Activated T-cell treated with anti-CD3 and anti-CD28 coated beads, Interleukin-2, amount 50 U/mL, for 4 hours (primary cell): ENCODE results near the gene CLPTM1L. TPM values are rescaled to one million over a fixed set of nuclear protein-coding genes. Genes with fewer than 3 reads are reported as not detected.

ENCODE experiments used
- ATAC-seq, 2 donors: fragments of 200-7000 bp; cut with Tn5 transposase; one replicate each; pipeline ENCODE4 v1.10.0; 2021
- DNase-seq: peaks from one replicate; pipeline ENCODE4 v3.0.0-alpha.2; 2020
- H3K27me3 Mint-ChIP-seq: one replicate; pipeline ENCODE4 v1.8.0; 2021; ENCODE audit warnings: low read depth, mixed read lengths
- H3K36me3 Mint-ChIP-seq: one replicate; pipeline ENCODE4 v1.8.0; 2022; ENCODE audit warnings: mixed read lengths; ENCODE audit not compliant: insufficient read depth
- H3K4me1 Mint-ChIP-seq: one replicate; pipeline ENCODE4 v1.8.0; 2021; ENCODE audit warnings: low read depth, mixed read lengths
- H3K4me3 Mint-ChIP-seq: one replicate; pipeline ENCODE4 v1.8.0; 2021; ENCODE audit warnings: mild to moderate bottlenecking, moderate library complexity, mixed read lengths
- H3K9me3 Mint-ChIP-seq: one replicate; pipeline ENCODE4 v1.8.0; 2021; ENCODE audit warnings: mixed read lengths
- total RNA-seq, 3 donors: library from RNA; stranded (reverse); gene quantifications; one replicate each; pipeline ENCODE4 v1.2.1, GENCODE V29; 2021

Gene CLPTM1L
- 100 to 1,000 TPM; 143 to 150 (median 145) TPM for total RNA-seq

DNA sequence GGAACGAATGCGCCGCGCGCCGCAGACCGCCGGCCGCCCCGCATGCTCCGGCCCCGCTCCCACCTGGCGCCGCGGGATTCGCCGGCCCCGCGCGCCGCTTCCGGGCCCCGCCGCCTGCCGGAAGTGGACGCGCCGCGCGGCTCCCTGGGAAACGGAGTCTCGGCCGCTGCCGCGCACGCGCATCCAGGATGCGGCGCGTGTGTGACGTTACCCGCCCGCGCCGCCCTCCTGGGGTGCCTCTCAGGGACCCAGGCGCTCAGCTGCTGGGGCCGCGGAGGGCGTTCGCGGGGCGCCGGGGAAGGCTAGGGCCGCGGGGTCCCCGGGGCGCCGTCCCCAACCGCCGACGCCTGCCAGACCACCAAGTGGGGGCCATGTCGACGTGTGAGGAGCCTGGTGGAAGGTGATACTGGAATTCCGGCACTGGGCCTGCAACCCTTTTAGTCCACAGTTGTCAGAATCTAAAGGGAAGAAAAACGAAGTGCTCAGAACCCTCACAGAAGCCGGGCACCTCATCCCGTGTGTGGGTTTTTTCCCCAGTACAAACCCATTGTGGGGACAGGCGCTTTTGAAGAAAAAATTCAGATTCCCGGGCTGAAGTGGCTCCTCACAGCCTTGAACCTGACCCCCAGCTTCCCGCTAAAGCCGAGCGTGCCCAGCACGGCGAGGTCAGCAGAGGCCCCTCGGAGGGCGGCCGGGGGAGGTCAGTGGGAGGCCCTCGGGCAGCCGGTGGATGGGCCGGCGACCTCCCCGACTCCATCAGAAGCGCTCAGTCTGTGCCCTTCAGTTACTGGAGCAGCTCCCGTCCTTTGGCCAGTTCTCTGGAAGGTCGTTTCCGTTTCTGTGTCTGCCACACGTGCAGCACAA lies at the start of gene CLPTM1L:
TSS of gene CLPTM1L (minus strand) at position 125 of the 864 bp plus-strand sequence. CDS start 258 bp downstream, outside the sequence.
- peak; percentile 84 for DNase-seq
- Mint-ChIP-seq H3K4me1 (peaks cover 30% of the 10 kb centered on the region), H3K9me3 (no peaks in the 10 kb centered on the region), H3K4me3 (peak within 1 kb of the TSS; percentile 90), H3K27me3 (no peaks in the 10 kb centered on the region), H3K36me3 (peaks cover 21% of the 10 kb centered on the region)
- peak; percentile 91 to 92 for ATAC-seq

GRCh38 chr5:1393571-1394501 lies 48.9 kb upstream of the CLPTM1L start:
- Mint-ChIP-seq H3K4me1 (no peaks in the 10 kb centered on the region), H3K4me3 (no peak overlapping the region), H3K36me3 (no peaks in the 10 kb centered on the region), H3K27me3 (peaks cover 27% of the 10 kb centered on the region), H3K9me3 (no peaks in the 10 kb centered on the region)
- DNase-seq (no peak), ATAC-seq (no peak)

GRCh38 chr5:1392801-1393565 lies 48.1 kb upstream of the CLPTM1L start:
- H3K4me3 Mint-ChIP-seq = no peak overlapping the region
- H3K9me3 Mint-ChIP-seq = no peaks in the 10 kb centered on the region
- ATAC-seq = no peak
- H3K36me3 Mint-ChIP-seq = no peaks in the 10 kb centered on the region
- no peaks in the 10 kb centered on the region for H3K4me1 Mint-ChIP-seq
- H3K27me3 Mint-ChIP-seq = peaks cover 27% of the 10 kb centered on the region
- DNase-seq = no peak

GRCh38 chr5:1392261-1392660 lies 47.4 kb upstream of the CLPTM1L start:
- Mint-ChIP-seq H3K9me3 (no peaks in the 10 kb centered on the region), H3K36me3 (no peaks in the 10 kb centered on the region), H3K4me3 (no peak overlapping the region), H3K27me3 (peaks cover 27% of the 10 kb centered on the region), H3K4me1 (peaks cover 3% of the 10 kb centered on the region)
- DNase-seq = no peak
- no peak for ATAC-seq

DNA sequence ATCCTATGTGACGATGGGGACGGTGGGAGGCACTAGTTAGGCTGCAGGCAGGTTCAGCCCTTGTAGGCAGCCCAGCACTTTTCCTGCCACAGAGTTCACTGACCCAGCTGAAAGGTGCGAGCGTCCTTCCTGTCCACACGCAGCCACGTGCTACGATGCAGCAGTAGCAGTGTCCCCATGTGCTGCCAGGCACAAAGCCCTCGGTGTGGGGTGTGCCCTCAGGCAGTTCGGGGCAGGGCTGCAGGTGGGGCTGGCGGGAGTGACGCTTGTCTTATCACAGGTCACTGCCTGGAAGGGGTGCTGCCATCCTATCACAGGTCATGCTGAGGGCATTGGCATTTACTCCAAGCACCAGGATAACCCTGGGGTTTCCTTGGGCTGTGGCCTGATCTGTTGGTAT lies 46.8 kb upstream of the CLPTM1L start:
- no peak for DNase-seq
- Mint-ChIP-seq H3K4me3 (no peak overlapping the region), H3K9me3 (no peaks in the 10 kb centered on the region), H3K27me3 (peaks cover 27% of the 10 kb centered on the region), H3K4me1 (peaks cover 9% of the 10 kb centered on the region), H3K36me3 (no peaks in the 10 kb centered on the region)
- ATAC-seq = no peak

DNA sequence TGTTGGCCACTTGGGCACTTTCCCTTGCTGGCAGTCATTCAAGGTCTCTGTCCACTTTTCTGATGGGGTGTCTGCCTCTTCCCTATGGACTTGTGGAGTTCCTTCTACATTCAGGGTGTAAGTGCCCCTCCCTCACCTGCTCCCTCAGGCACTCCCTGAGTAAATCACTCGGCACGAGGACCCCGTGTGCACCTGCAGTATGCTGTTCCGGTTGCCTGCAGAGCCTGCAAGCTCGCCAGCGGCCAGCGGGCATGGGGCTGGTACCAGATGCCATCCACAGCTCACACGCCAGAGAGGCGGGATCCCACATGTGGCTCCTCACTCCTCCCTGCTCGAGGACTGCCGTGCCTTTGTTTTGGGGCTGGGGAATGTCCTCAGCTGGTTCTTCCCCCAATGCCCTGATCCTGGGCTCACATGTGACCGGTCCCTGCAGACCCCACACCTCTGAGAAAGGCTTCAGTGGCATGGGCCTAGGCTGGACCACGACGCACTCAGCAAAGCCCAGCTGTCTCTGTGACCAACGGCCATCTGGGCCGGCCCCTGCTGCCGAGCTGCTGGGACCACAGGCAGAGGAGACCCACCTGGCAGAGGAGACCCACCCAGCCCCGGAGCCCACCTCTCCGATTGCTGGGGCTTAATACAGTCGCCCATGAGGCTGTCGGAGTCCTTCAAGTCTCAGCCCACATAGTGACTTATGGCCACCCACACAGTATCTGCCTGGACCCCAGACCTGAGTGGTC lies 46.1 kb upstream of the CLPTM1L start:
- no peak for DNase-seq
- H3K36me3 Mint-ChIP-seq = no peaks in the 10 kb centered on the region

GRCh38 chr5:1390333-1390732 lies 45.4 kb upstream of the CLPTM1L start:
- H3K9me3 Mint-ChIP-seq = no peaks in the 10 kb centered on the region
- H3K36me3 Mint-ChIP-seq = no peaks in the 10 kb centered on the region
- peaks cover 19% of the 10 kb centered on the region for H3K4me1 Mint-ChIP-seq
- no peak for ATAC-seq
- peaks cover 17% of the 10 kb centered on the region for H3K27me3 Mint-ChIP-seq
- no peak for DNase-seq
- no peak overlapping the region for H3K4me3 Mint-ChIP-seq

More for the DNA sequence above, 46.1 kb upstream of the CLPTM1L start:
- Mint-ChIP-seq H3K4me3 (no peak overlapping the region), H3K27me3 (peaks cover 21% of the 10 kb centered on the region), H3K4me1 (peaks cover 15% of the 10 kb centered on the region), H3K9me3 (no peaks in the 10 kb centered on the region)
- ATAC-seq = no peak

- Mint-ChIP-seq H3K9me3 (no peaks in the 10 kb centered on the region), H3K4me1 (peaks cover 22% of the 10 kb centered on the region), H3K4me3 (peak overlapping the region; percentile 16), H3K27me3 (peaks cover 2% of the 10 kb centered on the region), H3K36me3 (no peaks in the 10 kb centered on the region)
- DNase-seq (no peak), ATAC-seq (no peak)
Observed at GRCh38 chr5:1388383-1388967, 43.6 kb upstream of the CLPTM1L start.

GRCh38 chr5:1387876-1388275 lies 43.0 kb upstream of the CLPTM1L start:
- peaks cover 2% of the 10 kb centered on the region for H3K27me3 Mint-ChIP-seq
- H3K4me1 Mint-ChIP-seq = peaks cover 22% of the 10 kb centered on the region
- no peak for ATAC-seq
- peak overlapping the region; percentile 96 for H3K4me3 Mint-ChIP-seq
- H3K9me3 Mint-ChIP-seq = no peaks in the 10 kb centered on the region
- H3K36me3 Mint-ChIP-seq = no peaks in the 10 kb centered on the region
- no peak for DNase-seq

DNA sequence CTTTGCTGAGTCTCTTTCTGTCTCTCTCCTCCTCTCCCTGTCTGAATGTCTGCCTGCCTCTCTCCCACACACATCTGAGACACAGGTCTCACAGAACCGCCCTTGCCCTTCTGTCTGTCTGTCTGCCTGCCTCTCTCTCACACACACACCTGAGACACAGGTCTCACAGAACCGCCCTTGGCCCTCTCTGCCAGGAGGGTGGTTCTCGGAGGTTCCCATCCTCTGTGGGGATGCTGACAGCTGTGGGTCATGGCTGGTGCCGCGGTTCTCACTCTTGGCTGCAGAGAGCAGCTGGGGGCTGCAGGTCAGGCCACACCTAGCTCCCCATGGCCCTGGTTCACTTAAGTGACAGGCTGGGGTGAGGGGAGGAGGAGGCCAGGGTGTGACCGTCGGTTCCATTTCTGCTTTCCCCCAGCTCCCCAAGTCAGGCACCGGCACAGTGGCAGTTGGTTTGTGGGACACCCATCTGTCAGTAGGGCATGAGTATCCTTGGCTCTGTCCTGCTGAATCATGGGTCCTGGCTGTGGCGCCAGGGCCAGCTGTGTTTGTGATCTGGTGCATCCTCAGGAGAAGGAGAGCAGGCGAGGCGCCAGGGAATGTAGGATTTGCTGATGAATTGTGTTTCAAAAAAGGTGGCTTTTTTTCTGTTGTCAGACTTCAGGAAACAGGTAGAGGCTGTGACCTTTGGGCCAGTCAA lies 42.3 kb upstream of the CLPTM1L start:
- Mint-ChIP-seq H3K27me3 (peaks cover 2% of the 10 kb centered on the region), H3K4me1 (peaks cover 22% of the 10 kb centered on the region), H3K4me3 (peak overlapping the region; percentile 96), H3K36me3 (no peaks in the 10 kb centered on the region), H3K9me3 (no peaks in the 10 kb centered on the region)
- DNase-seq (no peak), ATAC-seq (no peak)

DNA sequence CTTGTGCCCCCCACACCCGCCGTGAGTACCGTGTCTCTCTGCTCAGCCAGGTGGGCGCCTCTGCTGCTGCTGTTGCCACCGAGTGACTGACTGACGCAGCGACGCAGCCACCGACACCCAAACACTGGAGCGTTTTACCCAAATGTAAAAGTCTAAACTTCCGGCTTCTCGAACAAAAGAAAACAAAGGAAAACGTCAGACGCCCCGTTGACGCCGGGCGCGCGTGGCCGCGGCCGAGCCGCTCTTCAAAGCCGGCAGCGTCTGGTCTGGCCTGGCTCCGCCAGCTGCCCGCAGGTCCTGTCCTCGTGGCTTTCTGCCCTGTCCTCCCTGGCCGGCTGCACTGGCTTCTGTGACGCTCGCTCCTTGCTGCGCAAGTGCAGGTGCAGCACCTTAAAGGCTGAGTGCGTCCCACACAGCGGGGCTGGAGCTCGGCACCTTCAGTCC lies 41.4 kb upstream of the CLPTM1L start:
- ATAC-seq = peak; percentile 82 to 83
- H3K9me3 Mint-ChIP-seq = no peaks in the 10 kb centered on the region
- DNase-seq = peak; percentile 60
- H3K4me3 Mint-ChIP-seq = peak overlapping the region; percentile 96
- no peaks in the 10 kb centered on the region for H3K36me3 Mint-ChIP-seq
- no peaks in the 10 kb centered on the region for H3K27me3 Mint-ChIP-seq
- peaks cover 22% of the 10 kb centered on the region for H3K4me1 Mint-ChIP-seq

- ATAC-seq (peak; percentile 93 to 96), DNase-seq (peak; percentile 73)
- H3K4me1 Mint-ChIP-seq = peaks cover 22% of the 10 kb centered on the region
- H3K4me3 Mint-ChIP-seq = peak overlapping the region; percentile 96
- no peaks in the 10 kb centered on the region for H3K9me3 Mint-ChIP-seq
- H3K27me3 Mint-ChIP-seq = no peaks in the 10 kb centered on the region
- H3K36me3 Mint-ChIP-seq = no peaks in the 10 kb centered on the region
Observed at GRCh38 chr5:1385395-1386273, 40.7 kb upstream of the CLPTM1L start.
